VCaP (cell line): ENCODE measurements around the gene ANKDD1A.

Experiments
- H3K27ac ChIP-seq: fragments of 450-650 bp; 2 replicates; pipeline ENCODE4 v1.5.1; 2017
- TF ChIP-seq, protein P1 (sequence below): fragments of 450-650 bp; conservative IDR thresholded peaks from 2 replicates; pipeline ENCODE4 v1.5.1; 2017; ENCODE audit warnings: mild to moderate bottlenecking, moderate library complexity

The ANKDD1A gene

DNA sequence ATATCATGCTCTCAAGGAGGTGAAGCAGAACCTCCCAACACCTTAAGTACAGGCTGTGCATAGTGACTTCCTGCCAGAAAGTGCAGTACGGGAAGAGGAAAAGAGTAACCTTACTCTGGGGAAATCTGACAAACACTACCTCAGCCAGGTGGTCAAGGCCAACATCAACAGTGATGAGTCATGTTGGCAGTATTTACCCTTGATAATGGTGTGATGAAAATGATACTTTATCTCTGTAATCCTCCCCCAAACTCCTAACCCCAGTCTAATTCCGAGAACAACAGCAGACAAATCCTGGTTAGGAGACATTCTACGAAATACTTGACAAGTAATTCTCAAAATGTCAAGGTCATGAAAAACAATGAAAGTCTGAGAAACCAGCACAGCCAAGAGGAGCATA lies 26.5 kb downstream of the ANKDD1A start:
- H3K27ac ChIP-seq = no peak overlapping the region
- TF ChIP-seq, protein P1, sequence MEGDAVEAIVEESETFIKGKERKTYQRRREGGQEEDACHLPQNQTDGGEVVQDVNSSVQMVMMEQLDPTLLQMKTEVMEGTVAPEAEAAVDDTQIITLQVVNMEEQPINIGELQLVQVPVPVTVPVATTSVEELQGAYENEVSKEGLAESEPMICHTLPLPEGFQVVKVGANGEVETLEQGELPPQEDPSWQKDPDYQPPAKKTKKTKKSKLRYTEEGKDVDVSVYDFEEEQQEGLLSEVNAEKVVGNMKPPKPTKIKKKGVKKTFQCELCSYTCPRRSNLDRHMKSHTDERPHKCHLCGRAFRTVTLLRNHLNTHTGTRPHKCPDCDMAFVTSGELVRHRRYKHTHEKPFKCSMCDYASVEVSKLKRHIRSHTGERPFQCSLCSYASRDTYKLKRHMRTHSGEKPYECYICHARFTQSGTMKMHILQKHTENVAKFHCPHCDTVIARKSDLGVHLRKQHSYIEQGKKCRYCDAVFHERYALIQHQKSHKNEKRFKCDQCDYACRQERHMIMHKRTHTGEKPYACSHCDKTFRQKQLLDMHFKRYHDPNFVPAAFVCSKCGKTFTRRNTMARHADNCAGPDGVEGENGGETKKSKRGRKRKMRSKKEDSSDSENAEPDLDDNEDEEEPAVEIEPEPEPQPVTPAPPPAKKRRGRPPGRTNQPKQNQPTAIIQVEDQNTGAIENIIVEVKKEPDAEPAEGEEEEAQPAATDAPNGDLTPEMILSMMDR = no peak

DNA sequence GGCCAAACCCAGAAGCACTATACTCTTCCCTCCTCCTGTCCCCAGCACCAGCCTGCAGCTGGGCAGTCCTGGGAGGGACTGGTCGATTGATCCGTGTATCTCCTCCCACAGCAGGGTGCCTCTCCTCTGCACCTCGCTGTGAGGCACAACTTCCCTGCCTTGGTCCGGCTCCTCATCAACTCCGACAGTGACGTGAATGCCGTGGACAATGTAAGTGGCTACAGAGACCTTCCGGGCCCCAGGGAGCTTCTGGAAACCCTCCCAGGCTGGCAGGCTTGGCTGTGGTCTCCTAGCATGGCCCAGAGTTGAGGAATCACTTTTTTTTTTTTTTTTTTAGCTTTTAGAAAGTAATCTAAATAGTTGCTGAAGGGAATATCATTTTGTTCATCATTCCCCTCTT lies 30.7 kb downstream of the ANKDD1A start:
- TF ChIP-seq, protein P1 = no peak
- H3K27ac ChIP-seq = no peak overlapping the region

DNA sequence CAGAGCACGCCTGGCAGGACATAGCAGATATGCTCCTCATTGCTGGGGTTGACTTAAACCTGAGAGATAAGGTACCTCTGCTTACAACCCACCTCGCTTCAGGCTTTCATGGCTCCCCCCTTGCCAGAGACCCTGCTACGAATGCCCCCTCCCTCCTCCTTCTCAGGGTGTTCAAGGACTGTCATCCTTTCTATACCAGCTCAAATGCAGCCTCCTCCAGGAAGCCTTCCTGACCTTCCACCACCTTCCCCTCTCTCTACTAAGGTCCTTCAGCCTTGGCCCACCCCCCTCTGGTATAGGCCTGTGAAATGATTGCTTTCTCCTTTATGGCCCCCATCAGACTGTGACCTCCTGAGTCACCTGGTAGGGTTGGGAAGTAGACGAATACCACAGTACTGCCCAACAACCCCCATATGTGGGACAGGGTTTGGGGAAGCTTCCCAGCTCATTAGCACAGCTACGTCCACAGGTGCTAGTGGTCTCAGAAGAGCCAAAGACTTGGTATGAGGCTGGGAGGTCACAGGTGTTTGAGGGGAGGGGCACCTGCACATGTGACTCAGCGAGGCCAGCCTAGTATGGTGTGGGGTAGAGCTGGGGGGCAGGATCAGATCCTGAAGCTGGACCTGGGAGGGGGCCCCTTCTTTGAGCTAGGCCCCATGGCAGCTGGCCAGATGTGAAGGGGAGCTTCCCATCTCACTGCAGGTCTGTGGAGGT lies 32.0 kb downstream of the ANKDD1A start:
- TF ChIP-seq, protein P1 = no peak
- no peak overlapping the region for H3K27ac ChIP-seq

DNA sequence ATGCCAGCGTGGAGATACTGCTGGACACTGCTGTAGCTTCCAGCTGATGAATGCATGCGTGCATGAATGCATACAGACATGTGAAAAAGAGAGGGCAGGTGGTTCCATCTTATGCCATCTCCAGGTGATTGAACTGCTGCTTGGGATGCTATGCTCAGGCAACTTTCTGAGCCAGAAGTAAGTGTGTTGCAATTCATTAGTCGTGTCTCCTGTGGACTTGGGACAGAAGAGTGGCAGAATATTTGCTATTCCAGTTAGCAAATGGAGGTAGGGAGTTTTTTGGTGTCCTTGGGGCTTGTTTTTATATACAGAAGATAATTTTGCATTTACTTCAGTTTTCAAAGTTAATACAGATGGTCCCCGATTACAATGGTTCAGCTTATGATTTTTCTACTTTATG lies 33.3 kb downstream of the ANKDD1A start:
- H3K27ac ChIP-seq = no peak overlapping the region
- TF ChIP-seq, protein P1 = no peak

DNA sequence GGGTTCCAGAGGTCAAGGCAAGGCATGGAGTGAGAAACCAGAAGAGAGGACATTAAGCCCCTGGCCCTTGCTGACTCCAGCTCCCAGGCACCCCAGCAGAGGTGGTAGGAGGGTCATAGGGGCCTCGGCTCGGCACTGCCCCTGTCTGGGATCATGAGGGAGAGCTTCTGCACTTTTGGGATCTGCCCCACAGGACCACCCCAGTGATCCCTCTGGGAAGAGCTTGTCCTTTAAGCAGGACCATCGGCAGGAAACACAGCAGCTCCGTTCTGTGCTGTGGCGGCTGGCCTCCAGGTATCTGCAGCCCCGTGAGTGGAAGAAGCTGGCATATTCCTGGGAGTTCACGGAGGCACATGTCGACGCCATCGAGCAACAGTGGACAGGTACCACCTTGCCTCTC lies 35.5 kb downstream of the ANKDD1A start:
- TF ChIP-seq, protein P1 = no peak
- no peak overlapping the region for H3K27ac ChIP-seq

DNA sequence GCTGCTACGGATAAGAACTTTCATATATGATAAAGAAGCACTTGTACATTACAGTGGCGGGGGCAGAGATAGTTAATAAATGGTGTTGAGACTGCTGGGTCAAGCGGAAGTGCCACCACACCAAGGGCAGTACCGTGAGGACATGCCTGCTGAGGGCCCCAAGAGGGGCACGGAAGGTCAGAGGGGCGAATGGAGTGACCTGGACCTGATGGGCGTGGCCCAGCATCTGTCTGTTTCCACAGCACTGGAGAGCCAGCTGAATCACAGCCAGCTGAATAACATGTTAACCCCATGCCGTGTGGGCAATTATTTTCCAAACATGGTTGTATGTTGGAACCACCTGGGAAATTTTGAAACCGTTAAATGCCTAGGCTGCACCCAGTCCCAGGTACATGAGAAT lies 37.2 kb downstream of the ANKDD1A start:
- H3K27ac ChIP-seq = no peak overlapping the region
- TF ChIP-seq, protein P1 = no peak

DNA sequence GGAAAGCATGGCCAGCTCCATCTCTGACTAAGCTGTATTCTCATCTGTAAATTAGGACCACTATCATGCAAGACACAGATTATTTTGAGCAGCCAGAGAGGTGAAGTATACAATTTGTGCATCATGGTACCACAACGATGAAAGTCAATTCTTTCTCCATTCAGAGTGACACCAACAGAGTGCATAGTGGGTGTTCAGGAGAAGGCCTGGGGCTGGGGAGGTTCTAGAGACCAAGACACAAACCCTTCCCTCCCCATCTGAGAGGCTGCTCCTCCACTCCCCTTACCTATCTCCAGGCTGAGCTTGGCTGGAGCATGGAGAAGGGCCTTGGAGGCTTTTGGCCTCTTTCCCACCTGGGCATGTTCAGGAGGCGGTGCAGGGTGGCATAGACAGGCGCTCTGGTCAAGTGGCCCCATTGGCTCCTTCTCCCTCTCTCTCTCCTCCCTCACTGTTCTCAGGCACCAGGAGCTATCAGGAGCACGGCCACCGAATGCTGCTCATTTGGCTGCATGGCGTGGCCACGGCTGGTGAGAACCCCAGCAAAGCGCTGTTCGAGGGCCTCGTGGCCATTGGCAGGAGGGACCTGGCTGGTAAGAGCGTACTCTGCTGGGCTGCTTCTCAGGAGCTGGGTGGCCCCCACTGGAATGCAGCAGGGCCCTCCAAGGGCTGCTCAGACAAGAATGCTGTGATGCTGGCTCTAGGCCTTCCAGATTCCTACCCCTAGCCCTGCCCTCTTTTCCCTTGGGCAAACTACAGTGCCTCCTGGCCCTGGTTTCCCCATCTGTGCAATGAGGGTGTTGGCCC lies 37.9 kb downstream of the ANKDD1A start:
- H3K27ac ChIP-seq = no peak overlapping the region
- TF ChIP-seq, protein P1 = no peak
